ENCODE measurements around the gene PCDH12.

The PCDH12 gene

DNA sequence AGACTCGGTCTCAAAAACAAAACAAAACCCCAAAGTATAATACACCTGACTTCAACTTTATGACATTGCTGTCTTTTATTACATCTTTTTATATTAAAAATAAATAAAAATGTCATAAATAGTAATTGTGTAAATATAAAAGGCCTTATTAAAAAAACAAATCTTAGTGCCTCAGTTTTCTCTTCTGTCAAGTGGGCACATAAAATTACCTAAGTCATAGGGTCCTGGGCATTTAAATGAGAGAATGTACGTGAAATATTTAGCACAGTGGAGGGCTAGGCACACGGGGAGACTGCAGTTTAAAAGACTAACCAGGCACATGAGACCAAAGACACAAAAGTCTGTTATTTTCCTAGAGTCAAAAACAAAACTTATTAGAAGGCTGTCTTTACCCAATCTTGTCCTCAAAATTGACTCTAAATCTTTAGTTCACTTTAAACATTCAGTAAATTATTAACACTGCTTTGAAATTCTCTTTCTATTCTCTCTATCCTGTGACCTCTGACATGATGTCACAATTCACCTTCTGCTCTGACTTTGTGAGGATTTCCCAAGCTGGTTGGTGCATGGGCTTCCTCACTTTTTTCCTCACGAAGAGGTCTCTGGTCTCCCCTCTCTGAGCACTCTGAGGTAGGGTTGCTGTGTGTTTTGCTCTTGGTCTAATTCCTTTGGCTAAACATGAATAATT lies 8.4 kb upstream of the PCDH12 start:
- DNase-seq (ENCODE audit: low read depth in 2 of 2): no peak

GRCh38 chr5:141965071-141965470 lies 7.1 kb upstream of the PCDH12 start:
- no peak for DNase-seq (ENCODE audit: low read depth in 2 of 2)

DNA sequence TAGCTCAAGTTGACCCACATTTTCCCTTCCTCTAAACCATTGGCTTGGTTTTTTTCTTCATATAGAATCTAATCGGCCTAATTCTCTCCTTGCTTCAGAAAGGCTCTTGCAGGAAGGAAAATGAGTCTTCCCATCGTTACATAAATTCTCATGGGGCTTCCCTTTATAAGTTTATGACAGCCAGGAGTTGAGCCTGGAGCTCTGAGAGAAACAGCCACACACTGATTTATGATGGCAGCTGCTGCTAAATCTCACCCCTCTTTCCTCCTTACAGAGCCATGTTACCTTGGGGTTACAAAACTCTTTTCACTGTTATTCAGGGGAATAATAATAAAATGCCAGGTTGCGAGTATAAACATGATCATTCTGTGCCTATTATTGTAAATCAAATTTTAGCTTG lies 5.7 kb upstream of the PCDH12 start:
- DNase-seq (ENCODE audit: low read depth in 2 of 2): no peak

DNA sequence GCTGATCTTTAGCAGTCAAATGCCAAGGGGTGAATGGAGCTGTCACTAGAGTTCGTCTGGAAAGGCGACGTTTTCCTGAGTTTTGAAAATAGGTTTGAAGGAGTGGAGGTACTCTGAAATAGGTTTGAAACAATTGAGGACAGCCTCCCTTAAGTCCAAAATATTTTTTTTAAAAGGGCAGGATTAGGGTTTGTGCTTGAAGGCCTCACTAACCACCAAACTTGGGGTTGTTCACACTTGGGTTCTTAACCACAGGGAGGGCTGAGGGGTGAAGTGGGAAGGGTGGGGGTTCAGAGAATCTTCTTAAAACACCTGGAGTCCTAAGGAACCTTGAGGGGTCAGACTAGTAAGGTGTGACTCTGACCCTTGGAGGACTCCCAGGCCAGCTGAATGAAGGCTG lies 3.5 kb upstream of the PCDH12 start:
- no peak for DNase-seq (ENCODE audit: low read depth in 2 of 2)

DNA sequence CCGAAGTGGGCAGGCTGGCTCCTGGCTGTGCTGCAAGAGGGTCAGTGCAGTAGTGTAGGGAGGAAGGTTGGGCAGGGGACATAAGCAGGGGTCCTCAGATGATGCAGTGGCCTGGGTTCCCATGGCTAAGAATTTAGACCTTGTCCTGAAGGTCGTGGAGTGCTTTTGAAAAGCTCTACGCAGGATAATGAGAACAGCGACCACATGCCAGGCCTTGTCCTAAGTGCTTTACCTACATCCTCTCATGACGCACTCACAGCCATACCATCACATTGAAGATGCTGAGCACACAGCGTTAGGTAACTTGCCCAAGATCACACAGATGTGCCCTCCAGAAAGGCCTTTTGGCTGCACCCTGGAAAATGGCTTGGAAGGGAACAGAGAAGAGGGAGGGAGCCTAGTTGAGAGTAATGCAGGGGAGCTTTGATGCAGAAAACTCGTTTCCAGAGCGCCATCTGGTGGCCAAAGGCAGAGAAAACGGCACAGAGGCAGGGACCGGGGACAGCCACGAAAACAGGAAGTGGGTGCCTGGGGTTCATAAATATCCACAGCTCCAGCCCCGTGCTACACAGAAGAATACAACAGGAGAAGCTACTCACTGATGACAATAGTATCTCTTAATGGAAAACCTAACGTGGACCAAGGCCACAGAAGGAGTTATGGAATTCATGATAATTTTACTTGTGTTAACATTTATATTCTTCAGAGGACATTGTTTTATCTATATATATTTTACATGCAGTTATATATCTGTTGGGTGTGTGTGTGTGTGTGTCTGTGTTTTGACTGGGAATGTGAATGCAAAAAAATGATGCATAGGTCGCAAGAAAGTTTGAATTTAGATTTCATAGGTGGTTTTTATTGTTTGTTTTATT lies 2.7 kb upstream of the PCDH12 start:
- DNase-seq (ENCODE audit: low read depth in 2 of 2): peak; percentile 75 to 92

DNA sequence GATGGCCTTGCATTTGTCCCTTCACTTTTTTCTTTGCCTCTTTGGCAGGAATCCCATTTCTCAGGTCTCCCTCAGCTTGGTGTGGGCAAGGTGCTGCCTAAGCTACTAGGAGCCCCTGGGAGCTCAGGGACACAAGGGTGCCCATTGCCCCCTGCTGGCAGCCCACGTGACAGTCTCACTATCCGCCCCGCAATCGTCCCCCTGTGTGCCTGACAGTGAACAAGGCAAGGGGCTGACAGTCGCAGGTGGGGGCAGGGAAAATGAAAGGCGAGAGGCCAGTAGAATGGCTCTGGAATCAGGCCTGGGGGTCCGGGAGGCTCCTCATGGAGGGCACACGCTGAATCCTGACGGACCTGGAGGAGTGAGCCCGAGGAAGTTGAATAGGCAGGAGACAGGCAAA lies 2.0 kb upstream of the PCDH12 start:
- DNase-seq (ENCODE audit: low read depth in 2 of 2): no peak

- no peak for DNase-seq (ENCODE audit: low read depth in 2 of 2)
Measured at GRCh38 chr5:141958546-141959172, 657 bp upstream of the PCDH12 start.

- no peak for DNase-seq (ENCODE audit: low read depth in 2 of 2)
Measured at GRCh38 chr5:141957367-141957996, 520 bp downstream of the PCDH12 start.

- no peak for DNase-seq (ENCODE audit: low read depth in 2 of 2)
Measured at GRCh38 chr5:141954194-141954593, 3.8 kb downstream of the PCDH12 start.

DNA sequence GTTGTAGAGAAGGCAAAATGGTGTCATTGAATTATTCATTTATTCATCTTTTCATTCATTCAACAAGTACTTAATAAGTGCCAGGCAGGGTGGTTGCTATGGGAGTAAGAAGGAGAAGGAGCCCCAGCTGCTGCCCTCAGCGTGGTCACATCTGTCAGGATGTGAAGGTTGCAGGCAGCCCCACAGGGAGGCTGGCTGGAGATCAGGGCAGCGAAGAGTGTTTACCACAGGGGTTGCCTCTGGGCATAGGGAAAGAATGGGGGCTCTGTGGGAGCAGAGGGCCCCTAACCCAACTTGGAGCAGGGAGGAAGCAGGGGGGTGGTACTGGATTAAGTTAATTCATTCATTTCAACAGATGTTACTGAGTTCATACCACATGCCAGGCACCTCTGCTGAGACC lies 6.0 kb downstream of the PCDH12 start:
- DNase-seq (ENCODE audit: low read depth in 2 of 2): no peak

DNA sequence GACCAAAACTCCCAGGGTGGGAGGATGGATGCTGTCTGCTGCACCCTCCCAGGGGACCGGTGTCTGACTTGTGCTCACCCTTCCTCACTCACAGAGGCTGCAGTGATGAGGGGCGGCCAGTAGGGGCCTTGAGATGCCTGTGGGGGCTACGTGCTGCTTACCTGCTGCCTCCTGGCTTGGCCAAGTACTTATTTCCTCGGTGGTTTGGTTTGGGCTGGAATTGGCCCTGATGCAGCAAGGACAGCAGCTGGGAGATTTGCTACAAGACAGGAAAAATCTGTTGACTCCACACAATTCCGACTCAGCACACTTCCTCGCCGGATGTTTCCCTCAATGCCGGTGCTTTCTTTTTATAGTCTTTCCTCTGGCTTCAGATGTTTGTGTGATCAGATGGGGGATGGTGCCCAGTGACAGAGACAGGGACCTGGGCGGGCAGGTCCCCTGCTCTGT lies 6.6 kb downstream of the PCDH12 start:
- DNase-seq (ENCODE audit: low read depth in 2 of 2): no peak

DNA sequence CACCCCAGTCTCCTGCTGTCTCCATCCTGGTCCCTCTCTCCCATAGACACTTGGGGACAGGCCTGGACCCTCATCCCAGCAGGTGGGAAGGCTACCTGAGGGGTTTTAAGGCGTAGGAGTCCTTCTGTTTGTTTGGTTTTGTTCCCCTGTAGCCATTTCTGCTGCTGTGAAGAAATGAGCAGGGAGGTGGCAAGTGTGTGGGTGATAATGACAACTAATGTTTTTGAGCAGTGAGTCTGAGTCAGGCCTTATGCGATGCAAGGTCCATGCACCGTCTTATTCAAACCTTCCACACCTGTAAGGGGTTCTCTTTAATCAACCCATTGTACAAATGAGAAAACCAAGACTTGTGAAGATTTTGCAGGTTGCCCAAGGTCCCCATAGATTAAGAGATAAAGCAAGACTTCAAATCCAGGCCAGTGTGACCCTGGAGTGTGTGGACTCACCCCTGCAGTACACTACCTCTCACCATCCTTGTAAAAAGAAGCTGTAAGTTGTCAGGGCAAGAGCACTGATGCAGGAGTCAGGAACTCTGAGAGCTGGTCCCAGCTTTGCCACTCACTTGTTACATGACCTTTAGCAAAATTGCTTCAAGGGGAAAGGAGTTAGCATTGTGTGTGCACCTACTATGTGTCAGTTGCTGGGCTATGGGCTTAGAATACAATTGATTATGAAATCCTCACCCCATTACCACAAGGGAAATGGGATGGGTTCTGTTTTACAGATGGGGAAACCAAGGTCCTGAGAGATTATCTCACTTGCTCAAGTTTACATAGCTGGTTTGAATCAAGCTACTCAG lies 7.6 kb downstream of the PCDH12 start:
- DNase-seq (ENCODE audit: low read depth in 2 of 2): no peak

DNA sequence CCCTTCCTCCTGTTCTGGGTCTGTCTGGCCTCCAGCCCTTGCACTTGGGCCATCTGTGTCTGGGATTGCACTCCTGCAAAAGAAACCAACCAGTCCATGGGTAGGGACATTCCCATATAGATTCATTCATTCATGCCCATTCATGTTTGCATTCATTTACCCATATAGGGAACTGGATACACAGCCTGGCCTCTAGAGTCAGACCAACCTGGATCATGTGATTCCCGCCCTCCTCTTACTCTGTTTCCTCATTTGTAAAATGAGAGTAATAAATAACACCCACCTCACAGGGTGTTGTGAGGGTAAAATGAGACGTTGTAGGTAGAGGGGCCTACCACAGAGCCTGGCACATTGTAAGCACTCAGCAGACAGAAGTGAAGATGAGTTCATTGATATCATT lies 8.5 kb downstream of the PCDH12 start:
- no peak for DNase-seq (ENCODE audit: low read depth in 2 of 2)

DNA sequence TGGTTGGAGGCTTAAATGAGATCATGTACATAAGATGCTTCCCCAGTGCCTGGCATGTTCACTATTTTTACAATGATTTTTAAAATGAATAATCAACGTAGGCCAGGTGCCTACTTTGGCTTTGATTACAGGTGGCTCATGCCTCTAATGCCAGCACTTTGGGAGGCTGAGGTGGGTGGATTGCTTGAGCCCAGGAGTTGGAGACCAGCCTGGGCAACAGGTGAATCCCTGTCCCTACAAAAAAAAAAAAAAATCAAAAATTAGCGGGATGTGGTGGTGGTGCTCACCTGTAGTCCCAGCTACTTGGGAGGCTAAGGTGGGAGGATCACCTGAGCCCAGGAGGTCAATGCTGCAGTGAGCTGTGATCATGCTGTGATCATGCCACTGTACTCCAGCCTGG lies 9.2 kb downstream of the PCDH12 start:
- DNase-seq (ENCODE audit: low read depth in 2 of 2): no peak

DNA sequence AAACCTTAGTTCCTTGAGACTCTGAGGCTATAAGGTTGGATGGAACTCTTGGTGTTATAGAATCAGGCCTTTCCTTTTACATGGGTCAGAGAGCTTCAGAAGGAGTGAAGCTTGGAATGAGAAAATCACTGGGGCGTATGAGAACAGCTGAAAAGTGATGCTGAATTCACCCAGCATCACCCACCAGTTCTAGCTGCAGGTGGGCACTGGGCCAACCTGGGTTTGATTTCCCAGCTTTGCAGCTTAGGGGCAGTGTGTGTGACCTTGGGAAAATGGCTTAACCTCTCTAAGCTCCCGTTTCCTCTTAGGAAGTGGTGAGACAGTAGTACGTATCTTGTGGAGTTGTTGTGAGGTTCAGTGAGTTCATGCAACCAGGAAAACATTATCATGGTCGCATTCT lies 10.7 kb downstream of the PCDH12 start:
- no peak for DNase-seq (ENCODE audit: low read depth in 2 of 2)

DNA sequence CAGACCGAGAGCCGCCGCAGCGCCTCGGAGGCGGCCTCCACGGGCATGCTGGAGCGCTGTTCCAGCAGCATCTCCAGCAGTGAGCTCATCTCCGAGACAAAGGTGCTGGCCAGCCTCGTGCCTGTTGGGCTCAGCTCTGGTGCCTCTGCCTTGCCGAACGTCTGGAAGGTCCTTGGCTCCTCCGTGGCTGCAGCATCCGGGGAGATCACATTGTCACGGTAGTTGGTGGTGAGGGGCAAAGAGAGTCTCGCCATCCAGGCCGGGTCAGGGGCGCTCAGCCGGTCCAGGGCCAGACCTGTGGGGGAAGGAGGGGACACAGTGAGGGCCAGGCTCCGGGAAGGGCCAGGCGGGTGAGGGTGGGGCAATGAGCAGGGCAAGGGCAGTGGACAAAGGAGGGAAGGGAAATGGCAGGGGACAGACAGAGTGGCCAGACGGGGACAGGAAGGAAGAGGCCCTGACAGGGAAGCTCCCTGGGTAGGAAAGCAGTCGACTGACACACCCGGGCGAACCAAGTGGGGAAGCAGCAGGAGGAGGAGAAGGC lies 12.4 kb downstream of the PCDH12 start:
- no peak for DNase-seq (ENCODE audit: low read depth in 2 of 2)

DNA sequence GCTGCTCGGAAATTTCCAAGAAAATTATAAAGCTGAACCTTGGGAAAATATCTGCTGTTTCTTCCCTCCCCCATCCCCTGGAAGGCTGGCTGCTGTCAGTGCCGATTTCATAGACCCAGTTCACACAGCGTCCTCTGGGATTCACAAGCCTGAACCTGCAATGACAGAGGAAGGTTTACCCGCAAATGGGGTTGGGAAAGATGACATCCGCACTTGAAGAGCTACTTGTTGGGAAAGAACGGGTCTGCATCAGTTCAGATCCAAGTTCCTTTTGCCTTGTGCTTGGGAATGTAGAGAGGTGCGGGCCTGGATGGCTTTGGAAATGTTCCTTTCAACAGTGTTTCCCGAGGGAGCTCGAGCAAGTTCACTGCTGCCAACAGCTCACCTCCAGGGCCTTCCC lies 13.9 kb downstream of the PCDH12 start:
- DNase-seq (ENCODE audit: low read depth in 2 of 2): no peak

DNA sequence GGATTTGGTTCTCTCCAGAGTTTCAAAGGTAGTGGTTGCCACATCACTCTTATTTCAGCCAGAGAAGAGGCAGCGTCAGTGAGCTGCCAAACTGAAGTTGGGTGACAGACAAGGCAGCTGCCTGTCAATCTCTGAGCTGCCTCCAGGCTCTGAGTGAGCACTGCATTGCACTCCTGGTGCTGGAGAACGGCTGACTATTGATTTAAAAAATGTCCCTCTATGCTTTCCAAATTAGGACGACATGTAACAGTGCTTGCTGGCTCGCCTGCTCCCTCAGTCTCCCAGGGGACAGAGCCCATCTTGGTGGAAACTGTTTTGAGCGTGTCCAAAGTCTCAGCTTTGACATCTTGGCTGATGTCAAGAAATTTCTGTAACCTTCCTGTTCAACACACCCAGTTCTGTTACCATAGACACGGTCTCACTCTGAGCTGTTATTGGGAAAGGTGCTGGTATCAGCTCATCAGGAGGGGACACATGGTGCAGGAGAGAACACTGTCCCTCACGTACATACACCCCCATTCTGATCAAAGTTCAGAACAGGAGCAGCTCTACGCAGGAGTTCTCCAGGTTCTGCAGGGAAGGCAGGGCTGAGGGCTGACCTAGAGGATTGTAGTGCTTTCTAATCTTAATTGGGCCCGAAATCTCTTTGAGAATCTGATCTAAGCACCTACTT lies 15.7 kb downstream of the PCDH12 start:
- DNase-seq (ENCODE audit: low read depth in 2 of 2): no peak

GRCh38 chr5:141941779-141942178 lies 16.2 kb downstream of the PCDH12 start:
- DNase-seq (ENCODE audit: low read depth in 2 of 2): no peak

- DNase-seq (ENCODE audit: low read depth in 2 of 2): no peak
Measured at GRCh38 chr5:141941307-141941706, 16.7 kb downstream of the PCDH12 start.

Data from stimulated activated CD4-positive, alpha-beta T cell treated with anti-CD3 and anti-CD28 coated beads, Interleukin-1b, Interleukin-23, amount 100 ng/mL, for 4 hours (primary cell).